Skeletal muscle satellite cell (primary cell): ENCODE measurements around the gene PIP4K2C.
"Not testable (repeated sequence)": the region's sequence is repeated elsewhere in the genome, so short reads cannot be mapped to it uniquely, and the experiment has no call there.

Source experiments
- H3K27me3 ChIP-seq: 2 replicates; pipeline ENCODE4 v1.7.0; 2013; ENCODE audit warnings: low read length; ENCODE audit not compliant: control insufficient read depth, insufficient read depth
- H3K36me3 ChIP-seq: 2 replicates; pipeline ENCODE4 v1.7.0; 2013; ENCODE audit warnings: mild to moderate bottlenecking, control low read depth, low read length; ENCODE audit not compliant: insufficient read depth
- H3K4me1 ChIP-seq: 2 replicates; pipeline ENCODE4 v1.7.0; 2013; ENCODE audit warnings: low read length; ENCODE audit not compliant: control insufficient read depth, insufficient read depth
- H3K4me2 ChIP-seq: 2 replicates; pipeline ENCODE4 v1.7.0; 2013; ENCODE audit warnings: mild to moderate bottlenecking, low read length
- H3K4me3 ChIP-seq: 2 replicates; pipeline ENCODE4 v1.7.0; 2013; ENCODE audit warnings: low read length
- H3K9ac ChIP-seq: 2 replicates; pipeline ENCODE4 v1.7.0; 2013; ENCODE audit warnings: mild to moderate bottlenecking, low read depth, low read length, moderate library complexity
- H3K9me3 ChIP-seq: replicated peaks from 2 replicates; pipeline ENCODE4 v1.7.0; 2013; ENCODE audit warnings: mild to moderate bottlenecking, control low read depth, low read length

The PIP4K2C gene

DNA sequence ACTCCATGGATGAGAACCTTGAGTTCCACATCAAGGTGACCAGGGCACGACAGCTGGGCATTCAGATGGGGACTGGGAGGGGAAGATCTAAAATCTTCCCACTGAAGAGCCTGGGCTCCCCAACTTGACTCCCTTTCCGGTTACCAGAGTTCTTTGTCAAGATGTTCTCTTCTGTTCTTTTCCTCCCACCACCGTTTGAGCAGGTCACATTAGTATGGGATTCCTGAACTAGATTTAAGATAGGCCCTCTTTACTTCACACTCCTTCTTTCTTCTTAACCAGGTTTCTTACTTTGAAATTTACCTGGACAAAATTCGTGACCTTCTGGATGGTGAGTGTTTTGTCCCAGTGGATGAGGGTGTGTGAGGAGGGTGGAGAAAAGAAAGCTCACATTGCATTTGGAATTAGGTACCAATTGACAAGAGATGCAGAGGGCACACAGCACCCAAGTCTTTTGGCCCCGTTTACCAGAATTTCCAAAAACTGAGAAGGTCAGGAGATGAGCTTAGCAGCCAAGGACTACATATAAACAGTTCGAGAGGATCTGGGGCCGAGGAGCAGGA is 26.7 kb upstream of the PIP4K2C start:
- H3K36me3 ChIP-seq = no peaks in the 10 kb centered on the region

DNA sequence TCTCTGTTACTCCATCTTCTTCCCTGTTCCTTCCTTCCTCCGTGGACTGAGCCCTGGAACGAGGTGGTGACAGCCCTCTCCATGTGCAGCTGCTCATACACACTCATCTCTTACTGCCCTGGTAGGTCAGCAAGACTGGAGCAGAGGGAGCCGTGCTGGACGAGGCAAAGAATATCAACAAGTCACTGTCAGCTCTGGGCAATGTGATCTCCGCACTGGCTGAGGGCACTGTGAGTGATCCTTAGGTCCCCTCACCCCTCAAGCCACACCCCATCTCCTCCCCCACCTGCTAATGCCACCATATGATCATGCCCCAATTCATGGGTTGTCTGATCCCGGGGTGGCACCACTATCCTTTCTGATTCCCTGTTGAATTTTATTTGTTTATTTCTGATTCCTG is 22.2 kb upstream of the PIP4K2C start:
- H3K4me2 ChIP-seq = no peak overlapping the region
- no peaks in the 10 kb centered on the region for H3K9me3 ChIP-seq
- H3K27me3 ChIP-seq = peaks cover 32% of the 10 kb centered on the region
- H3K9ac ChIP-seq = no peak overlapping the region
- no peaks in the 10 kb centered on the region for H3K4me1 ChIP-seq
- no peak overlapping the region for H3K4me3 ChIP-seq
- no peaks in the 10 kb centered on the region for H3K36me3 ChIP-seq

More for the DNA sequence above, 26.7 kb upstream of the PIP4K2C start:
- Histone ChIP-seq H3K4me1 (no peaks in the 10 kb centered on the region), H3K9ac (no peak overlapping the region), H3K4me2 (no peak overlapping the region), H3K4me3 (no peak overlapping the region), H3K27me3 (peaks cover 27% of the 10 kb centered on the region), H3K9me3 (no peaks in the 10 kb centered on the region)

DNA sequence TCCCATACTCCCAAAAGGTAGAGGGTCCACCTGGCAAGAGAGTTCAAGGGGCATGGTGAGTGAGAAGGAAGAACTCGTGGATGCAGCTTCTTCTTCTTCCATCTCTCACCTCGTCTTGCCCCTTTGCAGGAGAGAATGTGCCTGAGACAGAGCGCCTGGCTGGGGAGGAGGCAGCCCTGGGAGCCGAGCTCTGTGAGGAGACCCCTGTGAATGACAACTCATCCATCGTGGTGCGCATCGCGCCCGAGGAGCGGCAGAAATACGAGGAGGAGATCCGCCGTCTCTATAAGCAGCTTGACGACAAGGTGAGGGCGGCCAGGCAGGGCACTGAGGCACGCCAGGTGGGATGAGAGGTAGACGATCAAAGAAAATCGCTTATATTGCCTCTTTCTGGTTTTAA is 21.1 kb upstream of the PIP4K2C start:
- Histone ChIP-seq H3K4me2 (no peak overlapping the region), H3K9me3 (no peaks in the 10 kb centered on the region), H3K4me3 (no peak overlapping the region), H3K4me1 (no peaks in the 10 kb centered on the region), H3K27me3 (peaks cover 23% of the 10 kb centered on the region), H3K36me3 (no peaks in the 10 kb centered on the region), H3K9ac (no peak overlapping the region)

DNA sequence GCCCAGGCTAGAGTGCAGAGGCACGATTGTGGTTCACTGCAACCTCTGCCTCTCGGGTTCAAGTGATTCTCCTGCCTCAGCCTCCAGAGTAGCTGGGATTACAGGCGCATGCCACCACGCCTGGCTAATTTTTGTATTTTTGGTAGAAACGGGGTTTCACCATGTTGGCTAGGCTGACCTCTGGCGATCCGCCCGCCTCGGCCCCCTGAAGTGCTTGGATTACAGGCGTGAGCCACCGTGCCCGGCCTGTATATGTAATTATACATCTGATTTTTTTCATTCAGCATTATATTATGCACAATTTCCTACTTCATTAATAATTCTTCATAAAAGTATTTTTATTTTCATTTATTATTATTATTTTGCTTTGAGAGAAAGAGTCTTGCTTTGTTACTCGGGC is 20.6 kb upstream of the PIP4K2C start:
- not testable (repeated sequence) for H3K4me3 ChIP-seq

DNA sequence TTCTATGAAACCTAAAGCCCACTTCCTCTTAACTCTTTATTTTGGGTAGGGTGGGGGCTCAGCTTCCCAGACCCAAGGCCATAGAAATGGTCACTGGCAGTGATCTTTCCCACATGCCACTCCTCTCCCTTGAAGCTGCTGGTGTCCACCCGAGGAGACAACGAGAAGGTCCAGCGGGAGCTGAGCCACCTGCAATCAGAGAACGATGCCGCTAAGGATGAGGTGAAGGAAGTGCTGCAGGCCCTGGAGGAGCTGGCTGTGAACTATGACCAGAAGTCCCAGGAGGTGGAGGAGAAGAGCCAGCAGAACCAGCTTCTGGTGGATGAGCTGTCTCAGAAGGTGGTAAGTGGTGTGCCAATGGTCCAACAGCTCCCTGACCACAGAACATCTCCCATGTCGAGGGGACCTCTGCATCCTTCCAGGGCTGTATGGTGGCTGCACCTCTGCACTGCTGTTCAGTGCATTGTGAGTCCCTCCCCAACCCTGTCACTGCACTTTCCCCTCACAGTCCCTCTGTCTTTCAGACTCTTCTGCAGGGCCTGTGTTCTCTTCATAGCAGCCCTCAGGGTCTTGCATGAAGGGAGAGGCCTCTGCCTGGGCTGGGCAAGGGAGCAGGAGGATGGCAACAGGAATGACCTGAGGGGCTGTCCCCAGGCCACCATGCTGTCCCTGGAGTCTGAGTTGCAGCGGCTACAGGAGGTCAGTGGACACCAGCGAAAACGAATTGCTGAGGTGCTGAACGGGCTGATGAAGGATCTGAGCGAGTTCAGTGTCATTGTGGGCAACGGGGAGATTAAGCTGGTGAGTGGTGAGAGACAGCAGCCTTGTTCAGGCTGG is 18.8 kb upstream of the PIP4K2C start:
- no peak overlapping the region for H3K4me2 ChIP-seq
- H3K9me3 ChIP-seq = no peaks in the 10 kb centered on the region
- no peaks in the 10 kb centered on the region for H3K36me3 ChIP-seq
- no peak overlapping the region for H3K4me3 ChIP-seq
- peaks cover 42% of the 10 kb centered on the region for H3K27me3 ChIP-seq
- no peak overlapping the region for H3K9ac ChIP-seq
- no peaks in the 10 kb centered on the region for H3K4me1 ChIP-seq

More for the DNA sequence above, 20.6 kb upstream of the PIP4K2C start:
- not testable (repeated sequence) for H3K9me3 ChIP-seq, H3K36me3 ChIP-seq, H3K4me2 ChIP-seq, H3K9ac ChIP-seq, H3K4me1 ChIP-seq
- peaks cover 27% of the 10 kb centered on the region for H3K27me3 ChIP-seq

DNA sequence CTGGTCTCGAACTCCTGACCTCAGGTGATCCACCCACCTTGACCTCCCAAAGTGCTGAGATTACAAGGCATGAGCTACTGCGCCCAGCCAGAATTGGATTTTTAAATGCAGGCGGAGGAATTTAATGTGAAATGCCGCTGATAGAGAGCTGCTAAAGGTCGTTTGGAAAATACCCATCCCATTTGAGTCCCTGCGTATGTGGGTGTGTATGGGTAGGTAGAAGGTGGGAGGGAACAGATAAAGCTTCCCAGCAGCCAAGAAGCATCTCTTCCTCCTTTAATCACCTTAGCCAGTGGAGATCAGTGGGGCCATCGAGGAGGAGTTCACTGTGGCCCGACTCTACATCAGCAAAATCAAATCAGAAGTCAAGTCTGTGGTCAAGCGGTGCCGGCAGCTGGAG is 16.2 kb upstream of the PIP4K2C start:
- Histone ChIP-seq H3K36me3 (no peaks in the 10 kb centered on the region), H3K9ac (no peak overlapping the region), H3K4me2 (no peak overlapping the region), H3K4me3 (no peak overlapping the region), H3K4me1 (no peaks in the 10 kb centered on the region), H3K9me3 (no peaks in the 10 kb centered on the region), H3K27me3 (peaks cover 46% of the 10 kb centered on the region)

DNA sequence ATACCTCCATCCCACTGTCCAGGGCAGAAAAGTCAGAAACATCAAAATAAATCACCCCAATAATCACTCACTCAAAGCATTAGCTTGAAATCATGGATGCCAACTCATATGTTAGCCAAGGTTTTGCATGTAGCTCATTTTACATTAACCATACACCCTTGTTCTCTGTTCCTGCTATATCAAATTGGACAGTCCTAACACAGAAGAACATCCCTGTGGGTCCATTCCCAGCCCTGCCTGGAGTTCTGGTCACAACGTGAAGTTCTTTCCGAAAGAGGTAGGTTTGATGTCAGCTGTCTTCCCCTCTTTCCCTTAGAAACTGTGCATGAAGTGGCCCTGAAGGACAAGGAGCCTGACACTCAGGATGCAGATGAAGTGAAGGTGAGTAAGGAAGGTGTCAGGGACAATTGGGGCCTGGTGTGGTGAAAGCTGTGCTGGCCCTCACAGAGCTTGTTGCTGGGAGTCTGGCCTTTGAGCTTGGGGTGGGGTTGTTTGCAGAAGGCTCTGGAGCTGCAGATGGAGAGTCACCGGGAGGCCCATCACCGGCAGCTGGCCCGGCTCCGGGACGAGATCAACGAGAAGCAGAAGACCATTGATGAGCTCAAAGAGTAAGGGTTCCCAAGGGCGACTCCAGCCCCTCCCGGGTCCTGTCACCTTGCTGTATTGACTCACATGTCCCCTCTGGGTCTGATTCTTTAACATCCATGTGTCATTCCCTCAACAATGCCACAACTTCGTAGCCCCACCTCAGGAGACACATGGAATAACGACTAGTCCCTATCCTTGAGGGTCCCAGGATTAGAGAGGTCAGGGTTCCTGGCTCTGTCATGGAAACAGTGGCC is 15.0 kb upstream of the PIP4K2C start:
- Histone ChIP-seq H3K4me3 (no peak overlapping the region), H3K4me2 (no peak overlapping the region), H3K9ac (no peak overlapping the region), H3K27me3 (peaks cover 47% of the 10 kb centered on the region), H3K4me1 (no peaks in the 10 kb centered on the region), H3K9me3 (no peaks in the 10 kb centered on the region), H3K36me3 (no peaks in the 10 kb centered on the region)

DNA sequence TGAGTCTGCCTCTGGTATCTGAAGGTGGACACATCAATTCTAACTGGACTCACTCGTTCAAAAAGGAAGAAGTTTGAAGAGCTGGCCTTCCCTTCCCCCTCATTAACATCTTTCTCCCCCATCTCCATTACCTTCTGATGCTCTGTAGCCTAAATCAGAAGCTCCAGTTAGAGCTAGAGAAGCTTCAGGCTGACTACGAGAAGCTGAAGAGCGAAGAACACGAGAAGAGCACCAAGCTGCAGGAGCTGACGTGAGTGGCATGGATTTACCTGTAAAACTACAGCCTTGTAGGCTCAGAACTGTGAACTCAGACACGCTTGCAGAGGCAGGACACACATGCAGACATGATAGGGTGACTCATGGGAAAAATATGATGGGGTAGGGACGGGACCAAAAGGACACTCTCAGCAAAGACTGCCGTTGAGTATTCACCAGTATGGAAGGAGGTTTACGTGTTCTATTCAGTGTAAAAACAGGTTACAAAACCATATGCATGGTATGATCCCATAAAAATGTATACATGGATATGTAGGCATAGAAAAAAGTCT is 14.3 kb upstream of the PIP4K2C start:
- no peak overlapping the region for H3K4me2 ChIP-seq
- H3K9me3 ChIP-seq = no peaks in the 10 kb centered on the region
- no peak overlapping the region for H3K9ac ChIP-seq
- H3K4me1 ChIP-seq = no peaks in the 10 kb centered on the region
- no peaks in the 10 kb centered on the region for H3K36me3 ChIP-seq
- H3K27me3 ChIP-seq = peaks cover 47% of the 10 kb centered on the region
- H3K4me3 ChIP-seq = no peak overlapping the region

DNA sequence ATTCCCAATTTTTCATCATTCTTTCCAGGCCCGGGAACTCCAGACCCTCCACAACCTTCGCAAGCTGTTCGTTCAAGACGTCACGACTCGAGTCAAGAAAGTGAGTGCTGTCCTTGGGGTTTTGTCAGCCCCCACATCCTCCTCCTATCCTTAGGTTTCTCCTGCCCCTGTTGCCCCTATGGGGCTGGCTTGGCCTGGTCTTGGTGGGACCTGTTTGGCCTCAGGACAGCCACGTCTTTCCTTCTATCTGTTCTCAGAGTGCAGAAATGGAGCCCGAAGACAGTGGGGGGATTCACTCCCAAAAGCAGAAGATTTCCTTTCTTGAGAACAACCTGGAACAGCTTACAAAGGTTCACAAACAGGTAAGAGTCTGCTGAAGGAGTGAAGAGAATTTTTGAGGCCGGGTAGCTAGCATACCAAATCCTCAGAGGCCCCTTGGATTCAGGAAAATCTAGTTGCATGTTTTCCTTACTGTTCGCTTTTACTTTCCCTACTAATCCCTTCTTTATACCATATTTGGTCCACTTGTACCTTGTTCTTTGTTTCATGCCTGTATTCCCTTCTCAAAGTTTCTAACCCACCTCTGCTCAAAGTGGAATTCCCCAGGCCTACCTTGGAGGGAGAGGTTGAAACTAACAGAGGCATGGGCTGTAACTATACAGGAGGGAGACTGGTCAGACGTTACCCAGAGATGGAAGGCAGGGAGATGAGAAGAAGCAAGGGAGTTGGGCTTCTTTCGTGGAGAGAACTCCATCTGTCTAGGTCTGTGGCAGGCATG is 12.8 kb upstream of the PIP4K2C start:
- Histone ChIP-seq H3K9ac (no peak overlapping the region), H3K27me3 (peaks cover 44% of the 10 kb centered on the region), H3K4me3 (no peak overlapping the region), H3K4me2 (no peak overlapping the region), H3K4me1 (no peaks in the 10 kb centered on the region), H3K9me3 (no peaks in the 10 kb centered on the region), H3K36me3 (no peaks in the 10 kb centered on the region)

DNA sequence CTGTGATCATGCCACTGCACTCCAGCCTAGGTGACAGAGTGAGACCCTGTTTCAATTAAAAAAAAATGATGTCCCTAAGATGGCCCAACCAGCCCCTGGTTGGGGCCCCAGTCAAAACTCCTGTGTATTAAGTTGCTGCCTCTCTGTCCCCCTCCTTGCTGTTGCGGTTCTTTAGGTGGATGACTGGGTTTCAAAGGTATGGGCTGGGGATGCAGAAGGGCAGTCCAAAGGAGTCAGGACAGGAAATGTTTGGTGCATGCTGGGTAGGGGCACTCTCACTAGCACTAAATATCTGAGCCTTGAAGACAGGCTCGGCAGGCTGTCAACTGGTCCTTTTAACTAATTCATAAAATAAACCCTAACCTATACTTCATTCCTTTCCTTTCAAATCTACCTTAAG is 12.0 kb upstream of the PIP4K2C start:
- Histone ChIP-seq H3K36me3 (no peaks in the 10 kb centered on the region), H3K9ac (no peak overlapping the region), H3K27me3 (peaks cover 48% of the 10 kb centered on the region), H3K4me1 (no peaks in the 10 kb centered on the region), H3K4me3 (no peak overlapping the region), H3K9me3 (no peaks in the 10 kb centered on the region), H3K4me2 (no peak overlapping the region)
